Kidney tubule cell (primary cell): ENCODE data around the gene GREM2.

ENCODE experiments used
- DNase-seq: peaks from one replicate; pipeline ENCODE4 v3.0.0-alpha.2; 2018; ENCODE audit warnings: low spot score

GREM2 gene

GRCh38 chr1:240498335-240498734 is 113.6 kb downstream of the GREM2 start:
- DNase-seq = no peak

GRCh38 chr1:240497908-240498307 is 114.0 kb downstream of the GREM2 start:
- DNase-seq = no peak

GRCh38 chr1:240496941-240497340 is 115.0 kb downstream of the GREM2 start:
- peak; percentile 70 for DNase-seq

GRCh38 chr1:240496356-240496755 is 115.6 kb downstream of the GREM2 start:
- DNase-seq = no peak

GRCh38 chr1:240495601-240496000 is 116.4 kb downstream of the GREM2 start:
- DNase-seq = no peak

GRCh38 chr1:240492832-240493440 is 119.0 kb downstream of the GREM2 start:
- DNase-seq = peak; percentile 37

- DNase-seq = no peak
Measured at GRCh38 chr1:240491796-240492195, 120.2 kb downstream of the GREM2 start.

- peak; percentile 47 for DNase-seq
Measured at GRCh38 chr1:240491156-240491555, 120.8 kb downstream of the GREM2 start.

GRCh38 chr1:240487493-240487892 is 124.5 kb downstream of the GREM2 start:
- DNase-seq = no peak

GRCh38 chr1:240486611-240487010 is 125.3 kb downstream of the GREM2 start:
- DNase-seq = peak; percentile 23

- DNase-seq = no peak
Measured at GRCh38 chr1:240484804-240485443, 127.0 kb downstream of the GREM2 start.

GRCh38 chr1:240478536-240478935 is 133.4 kb downstream of the GREM2 start:
- DNase-seq = no peak

- no peak for DNase-seq
Measured at GRCh38 chr1:240475832-240476231, 136.1 kb downstream of the GREM2 start.

- peak; percentile 4 for DNase-seq
Measured at GRCh38 chr1:240474133-240474614, 137.8 kb downstream of the GREM2 start.

GRCh38 chr1:240468656-240469055 is 143.3 kb downstream of the GREM2 start:
- no peak for DNase-seq

- DNase-seq = no peak
Measured at GRCh38 chr1:240467895-240468294, 144.1 kb downstream of the GREM2 start.

- DNase-seq = no peak
Measured at GRCh38 chr1:240466509-240466908, 145.4 kb downstream of the GREM2 start.

- no peak for DNase-seq
Measured at GRCh38 chr1:240465531-240465940, 146.4 kb downstream of the GREM2 start.

- DNase-seq = no peak
Measured at GRCh38 chr1:240464099-240464498, 147.9 kb downstream of the GREM2 start.

GRCh38 chr1:240462766-240463395 is 149.1 kb downstream of the GREM2 start:
- DNase-seq = no peak

GRCh38 chr1:240462277-240462676 is 149.7 kb downstream of the GREM2 start:
- no peak for DNase-seq

GRCh38 chr1:240457203-240457602 is 154.8 kb downstream of the GREM2 start:
- no peak for DNase-seq

- DNase-seq = peak; percentile 6
Measured at GRCh38 chr1:240455228-240455821, 156.6 kb downstream of the GREM2 start.
